ENCODE results near the gene STARD6.
"Not testable (repeated sequence)": the region's sequence is repeated elsewhere in the genome, so short reads cannot be mapped to it uniquely, and the experiment has no call there.

Gene STARD6

DNA sequence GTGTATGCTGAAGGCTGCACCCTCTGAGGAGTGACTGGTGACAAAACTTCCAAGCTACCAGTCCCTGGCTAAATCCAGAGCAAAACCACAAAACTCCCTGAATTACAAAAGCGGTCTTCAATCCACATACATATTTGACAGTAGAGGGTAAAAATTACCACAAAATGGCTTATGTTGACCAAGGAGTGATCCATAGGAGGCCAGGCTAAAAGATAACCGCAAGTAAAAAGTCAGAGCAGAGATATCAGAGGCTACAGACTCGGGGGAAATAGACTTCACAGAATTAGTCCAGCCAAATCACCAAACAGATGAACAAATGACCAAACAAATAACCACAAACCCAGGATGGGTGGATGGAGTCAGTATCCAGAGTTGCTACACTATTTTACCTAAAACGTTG is 19.4 kb downstream of the STARD6 start:
- DNase-seq (ENCODE audit: low read depth), result no peak

DNA sequence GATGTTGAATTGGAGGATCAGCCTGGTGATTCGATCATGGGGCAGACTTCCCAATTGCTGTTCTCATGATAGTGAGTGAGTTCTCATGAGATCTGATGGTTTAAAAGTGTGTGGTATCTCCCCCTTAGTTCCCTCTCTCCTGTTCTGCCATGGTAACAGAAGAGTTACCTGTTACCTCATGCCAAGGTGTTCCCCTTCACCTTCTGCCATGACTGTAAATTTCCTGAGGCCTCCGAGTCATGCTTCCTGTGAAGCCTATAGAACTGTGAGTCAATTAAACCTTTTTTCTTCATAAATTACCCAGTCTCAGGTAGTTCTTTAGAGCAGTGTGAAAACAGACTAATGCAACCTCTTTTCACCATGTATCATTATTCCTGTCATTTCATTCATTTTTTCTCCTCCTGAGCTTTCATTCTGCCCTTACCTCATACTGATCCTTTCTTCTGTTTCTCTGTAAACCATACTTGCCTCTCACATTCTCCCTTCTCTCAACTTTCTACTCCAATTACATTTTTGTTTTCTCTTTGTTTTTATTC is 22.0 kb downstream of the STARD6 start:
- no peak for DNase-seq (ENCODE audit: low read depth)

DNA sequence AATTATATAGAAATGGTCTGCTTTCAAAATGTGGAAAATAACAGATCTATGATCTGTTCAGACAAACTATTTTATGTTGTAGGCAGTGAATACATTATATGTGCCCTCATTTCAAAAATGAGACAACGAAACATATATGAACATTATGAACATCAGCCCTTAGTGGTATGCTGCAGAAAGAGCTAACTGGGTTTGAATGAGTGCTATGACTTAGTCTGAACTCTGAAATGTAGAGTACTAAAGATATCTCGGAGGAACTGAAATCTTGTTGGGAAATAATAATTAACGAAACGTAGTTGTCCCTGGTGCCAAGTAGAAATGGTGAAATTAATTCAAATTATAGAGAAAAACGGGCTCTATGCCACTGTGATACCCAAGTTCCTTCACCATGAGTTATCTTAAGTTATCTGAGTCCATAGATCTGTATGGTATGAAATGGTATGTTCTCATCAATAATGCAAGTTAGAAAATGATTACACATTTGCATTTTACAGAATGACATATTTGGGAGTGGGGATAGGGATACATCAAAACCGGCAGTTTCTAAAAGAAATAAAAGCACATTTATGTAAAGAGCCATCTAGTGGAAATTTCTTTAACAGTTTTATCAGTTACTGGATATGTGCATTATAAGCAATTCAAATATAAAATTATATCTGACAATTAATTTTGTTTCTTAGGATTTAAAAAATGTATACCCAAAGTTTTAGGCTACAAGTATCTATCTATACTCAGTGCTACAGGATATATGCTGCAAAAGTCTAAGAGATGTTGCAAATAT is 26.7 kb downstream of the STARD6 start:
- no peak for DNase-seq (ENCODE audit: low read depth)

DNA sequence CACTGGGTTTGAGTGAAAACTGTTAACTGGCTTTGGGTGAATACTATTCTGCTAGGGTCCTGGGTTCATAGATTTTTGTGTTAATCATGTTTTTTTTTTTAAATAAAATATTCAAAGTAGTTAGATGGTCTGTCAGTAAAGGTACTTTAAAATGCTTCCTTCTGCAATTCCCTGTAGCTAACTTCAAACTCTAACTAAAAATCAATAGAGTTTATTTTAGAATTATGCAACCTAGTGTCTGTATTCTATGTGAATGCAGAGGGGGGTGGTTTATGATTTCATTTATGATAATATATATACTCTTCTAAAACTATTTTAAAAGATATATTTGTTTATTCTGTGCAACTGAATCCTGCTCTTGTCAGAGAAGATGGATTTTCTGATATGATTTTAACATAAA is 27.9 kb downstream of the STARD6 start:
- DNase-seq (ENCODE audit: low read depth), result no peak

DNA sequence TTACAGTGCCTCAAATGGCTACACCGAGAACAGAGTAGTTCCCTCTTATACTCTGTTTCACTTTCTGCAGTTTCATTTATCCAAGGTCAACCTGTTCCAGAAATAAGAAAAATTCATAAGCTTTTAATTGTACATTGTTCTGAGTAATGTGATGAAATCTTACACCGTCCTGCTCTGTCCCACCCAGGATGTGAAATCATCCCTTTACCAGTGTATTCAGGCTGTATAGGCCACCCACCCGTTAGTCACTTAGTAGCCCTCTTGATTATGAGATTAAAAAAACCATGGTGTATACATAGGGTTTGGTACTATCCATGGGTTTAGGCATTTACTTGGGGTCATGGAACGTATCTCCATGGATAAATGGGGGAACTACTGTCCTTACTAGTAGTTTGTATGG is 29.8 kb downstream of the STARD6 start:
- no peak for DNase-seq (ENCODE audit: low read depth)

DNA sequence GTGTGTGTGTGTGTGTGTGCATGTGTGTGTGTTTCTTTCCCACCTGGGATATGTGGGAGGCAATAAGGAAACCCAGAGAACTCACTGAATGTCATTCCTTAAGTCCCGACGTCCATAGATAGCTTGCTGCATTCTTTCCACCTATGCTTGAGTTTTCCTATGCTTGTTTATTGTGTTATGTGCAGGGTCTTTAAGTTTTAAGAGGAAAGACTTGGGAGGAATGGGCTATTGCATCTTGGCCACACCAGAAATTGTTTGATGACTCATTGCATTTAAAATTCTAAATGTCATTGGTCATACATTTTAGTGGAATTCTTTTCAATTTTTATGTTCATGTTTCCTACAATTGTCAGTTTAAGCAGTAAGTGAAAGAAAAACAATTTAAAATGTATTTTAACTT is 33.7 kb downstream of the STARD6 start:
- DNase-seq (ENCODE audit: low read depth), result no peak

DNA sequence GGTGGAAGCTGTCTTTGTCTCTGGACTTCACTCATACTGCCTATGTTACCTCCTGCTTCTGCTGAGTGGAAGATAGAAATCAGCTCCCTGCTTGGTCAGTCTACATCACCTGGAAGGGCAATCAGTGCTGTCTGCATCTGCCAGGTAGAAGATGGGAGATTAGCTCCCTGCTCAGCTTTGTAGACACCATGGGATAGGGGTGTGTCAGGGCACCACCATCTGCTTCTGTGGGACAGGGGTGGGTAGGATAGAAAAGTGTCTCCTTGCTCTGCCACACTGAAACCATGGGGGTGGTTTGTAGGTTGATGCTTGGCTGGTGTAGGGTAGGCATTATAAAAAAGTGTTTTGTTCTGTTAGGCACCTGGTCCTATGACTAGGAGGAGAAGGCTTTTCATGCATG is 34.1 kb downstream of the STARD6 start:
- DNase-seq (ENCODE audit: low read depth), result no peak

DNA sequence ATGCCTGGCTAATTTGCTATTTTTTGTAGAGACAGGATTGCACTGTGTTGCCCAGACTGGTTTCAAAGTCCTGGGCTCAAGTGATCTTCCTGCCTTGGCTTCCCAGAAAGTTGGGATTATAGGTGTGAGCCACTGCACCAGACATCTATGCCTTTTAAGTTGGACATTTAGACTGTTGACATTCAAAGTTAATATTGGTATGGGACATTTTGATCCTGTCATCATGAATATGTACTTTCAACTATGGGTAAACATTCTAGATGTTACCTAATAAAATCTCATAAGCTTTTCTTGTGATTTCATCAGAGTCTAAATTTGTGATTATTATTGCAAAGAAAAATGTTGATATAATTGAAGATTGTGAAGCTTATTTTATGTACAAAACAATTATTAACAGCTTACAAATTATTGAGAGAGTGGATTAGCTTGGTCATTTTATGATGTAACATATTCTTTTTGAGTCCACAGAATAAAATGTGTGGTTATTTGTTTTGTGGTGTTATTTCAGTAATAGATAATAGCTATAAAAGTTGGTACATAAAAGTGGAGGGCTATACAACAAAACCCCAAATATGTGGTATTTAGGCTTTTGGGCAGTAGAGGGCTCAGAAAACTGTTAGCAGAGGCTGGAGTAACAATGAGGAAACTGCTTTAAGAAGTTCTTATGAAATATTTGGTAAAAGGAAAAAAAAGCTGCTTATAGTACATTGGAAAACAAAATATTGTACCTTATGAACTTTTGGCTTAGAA is 41.4 kb downstream of the STARD6 start:
- no peak for DNase-seq (ENCODE audit: low read depth)

DNA sequence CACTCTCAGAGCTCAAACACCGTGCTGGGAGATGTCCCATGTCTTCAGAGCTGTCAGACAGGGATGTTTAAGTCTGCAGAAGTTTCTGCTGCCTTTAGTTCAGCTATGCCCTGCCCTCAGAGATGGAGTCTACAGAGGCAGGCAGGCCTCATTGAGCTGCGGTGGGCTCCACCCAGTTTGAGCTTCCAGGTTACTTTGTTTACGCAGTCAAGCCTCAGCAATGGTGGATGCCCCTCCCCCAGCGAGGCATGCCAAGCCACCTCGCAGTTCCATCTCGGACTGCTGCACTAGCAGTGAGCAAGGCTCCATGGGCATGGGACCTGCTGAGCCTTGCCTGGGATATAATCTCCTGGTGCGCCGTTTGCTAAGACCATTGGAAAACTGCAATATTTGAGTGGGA is 48.1 kb downstream of the STARD6 start:
- DNase-seq (ENCODE audit: low read depth), result not testable (repeated sequence)

DNA sequence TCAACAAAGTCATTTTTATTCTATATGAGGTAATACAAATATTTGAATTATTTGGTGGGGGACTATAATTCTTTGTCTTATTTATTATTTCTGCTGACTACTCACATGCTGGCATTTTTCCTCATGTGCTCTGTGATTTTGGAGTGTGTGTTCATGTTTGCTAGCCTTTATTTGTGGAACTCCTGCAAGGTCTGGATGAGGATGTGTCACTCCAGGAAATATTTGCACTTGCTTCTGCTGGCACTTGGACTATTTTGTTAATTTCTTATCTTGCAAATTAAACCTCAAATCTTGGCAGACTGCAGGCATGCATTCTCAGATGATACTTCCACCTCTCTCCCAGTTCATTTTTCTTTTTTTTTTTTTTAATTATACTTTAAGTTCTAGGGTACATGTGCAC is 54.2 kb downstream of the STARD6 start:
- no peak for DNase-seq (ENCODE audit: low read depth)

DNA sequence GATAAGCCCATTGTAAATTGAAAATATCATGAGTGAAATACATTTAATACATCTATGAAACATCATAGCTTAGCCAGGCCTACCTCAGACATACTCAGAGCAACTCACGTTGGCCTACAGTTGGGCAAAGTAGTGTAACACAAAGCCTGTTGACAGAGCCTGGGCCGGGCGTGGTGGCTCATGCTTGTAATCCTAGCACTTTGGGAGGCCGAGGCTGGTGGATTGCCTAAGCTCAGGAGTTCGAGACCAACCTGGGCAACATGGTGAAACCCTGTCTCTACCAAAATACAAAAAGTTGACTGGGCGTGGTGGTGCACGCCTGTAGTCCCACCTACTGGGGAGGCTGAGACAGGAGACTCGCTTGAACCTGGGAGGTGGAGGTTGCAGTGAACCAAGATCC is 58.7 kb downstream of the STARD6 start:
- DNase-seq (ENCODE audit: low read depth), result not testable (repeated sequence)

DNA sequence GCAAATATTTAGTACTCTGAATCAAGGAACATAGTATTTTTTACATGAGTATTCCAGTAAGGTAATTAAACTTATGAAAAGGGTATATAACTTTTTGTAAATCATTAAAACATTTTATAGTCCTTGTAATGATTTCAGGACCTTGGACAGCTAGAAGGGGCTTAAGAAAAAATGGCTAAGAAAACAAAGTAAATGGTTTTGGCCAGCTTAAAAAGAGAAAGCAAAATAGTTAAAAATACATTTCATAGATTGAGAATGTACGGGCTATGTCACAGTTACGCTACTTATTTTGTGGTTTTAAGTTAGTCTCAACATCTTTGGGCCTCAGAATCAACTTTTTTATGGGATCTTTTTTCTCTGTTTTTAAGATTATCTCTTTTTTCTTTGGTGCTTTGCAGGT is 61.6 kb downstream of the STARD6 start:
- no peak for DNase-seq (ENCODE audit: low read depth)

DNA sequence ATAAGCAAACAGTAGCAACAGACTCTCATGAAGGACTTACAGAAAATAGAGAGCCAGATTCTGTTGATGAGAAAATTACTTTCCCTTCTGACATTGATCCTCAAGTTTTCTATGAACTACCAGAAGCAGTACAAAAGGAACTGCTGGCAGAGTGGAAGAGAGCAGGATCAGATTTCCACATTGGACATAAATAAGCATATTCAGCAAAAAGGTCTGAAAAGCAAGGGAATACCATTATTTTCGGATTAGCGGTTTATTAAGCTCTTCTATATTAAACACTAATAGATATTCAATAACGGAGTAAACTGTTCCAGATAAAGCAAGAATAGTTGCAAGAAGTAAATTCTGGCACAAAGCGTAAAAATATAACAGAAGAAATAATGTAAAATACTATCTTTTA is 63.4 kb downstream of the STARD6 start:
- no peak for DNase-seq (ENCODE audit: low read depth)

DNA sequence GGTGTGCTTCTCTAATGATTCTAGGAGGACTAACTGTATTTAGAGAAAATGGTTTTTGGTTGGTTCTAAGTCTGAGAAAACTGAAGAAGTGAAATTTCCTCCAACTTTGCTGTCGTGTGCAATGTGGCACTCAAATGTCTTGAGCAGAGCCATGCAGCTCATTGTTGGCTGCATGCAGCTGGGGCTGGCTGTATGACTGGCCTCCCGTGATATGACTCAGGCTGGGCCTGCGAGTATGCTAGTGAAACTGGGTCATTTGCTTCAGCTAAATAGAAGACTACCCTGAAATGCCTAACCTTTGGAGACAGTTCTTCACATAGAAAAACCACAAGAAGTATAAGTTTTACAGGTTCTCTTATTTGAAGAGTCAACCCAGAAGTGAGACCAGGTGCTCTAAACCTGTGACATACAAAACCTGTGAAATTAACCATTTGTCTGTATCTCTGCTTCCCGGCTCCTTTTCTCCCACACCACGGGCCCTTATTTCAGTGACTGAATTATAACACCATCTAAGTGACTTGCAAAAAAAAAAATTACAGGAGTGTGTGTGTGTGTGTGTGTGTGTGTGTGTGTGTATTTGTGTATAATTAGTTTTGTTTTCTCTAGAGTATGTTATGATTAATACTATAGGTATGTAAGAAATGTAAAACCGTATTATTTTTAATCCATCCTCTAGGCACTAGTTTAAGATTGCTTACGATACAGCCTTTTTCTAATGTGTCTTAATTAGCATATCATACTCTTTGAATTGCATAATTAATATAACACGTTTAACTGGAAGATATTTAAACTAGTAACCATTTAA is 72.5 kb downstream of the STARD6 start:
- DNase-seq (ENCODE audit: low read depth), result no peak

DNA sequence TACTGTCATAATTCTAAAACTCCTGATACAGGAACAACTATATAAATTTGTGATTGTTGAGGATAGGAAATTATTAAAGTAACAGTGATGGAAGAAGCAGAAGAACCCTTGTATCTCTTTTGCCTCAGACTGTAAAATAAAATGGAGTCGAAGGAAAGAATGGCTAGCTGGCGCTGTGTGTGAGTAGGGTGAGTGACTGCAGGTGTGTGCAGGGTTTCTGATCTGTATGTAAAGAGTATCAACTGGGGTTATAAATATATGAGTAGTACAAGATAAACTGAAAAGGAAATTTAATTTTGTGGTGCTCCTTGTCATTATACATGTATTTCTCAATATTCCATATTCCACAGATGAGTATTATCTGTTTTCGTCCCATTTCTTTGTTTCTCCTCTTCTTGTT is 73.1 kb downstream of the STARD6 start:
- no peak for DNase-seq (ENCODE audit: low read depth)

DNA sequence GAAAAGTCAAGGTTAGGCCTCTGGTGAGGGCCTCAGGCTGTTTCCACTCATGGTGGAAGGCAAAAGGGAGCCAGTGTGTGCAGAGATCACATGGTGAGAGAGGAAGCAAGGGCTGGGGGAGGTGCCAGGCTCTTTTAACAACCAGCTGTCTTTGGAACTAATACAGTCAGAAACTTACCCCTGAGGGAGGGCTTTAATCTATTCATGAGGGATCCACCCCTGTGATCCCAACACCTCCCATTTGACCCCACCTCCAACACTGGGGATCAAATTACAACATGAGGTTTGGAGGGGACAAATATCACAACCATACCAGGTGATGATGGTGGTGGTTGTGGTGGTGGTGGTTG is 77.5 kb downstream of the STARD6 start:
- DNase-seq (ENCODE audit: low read depth), result no peak

DNA sequence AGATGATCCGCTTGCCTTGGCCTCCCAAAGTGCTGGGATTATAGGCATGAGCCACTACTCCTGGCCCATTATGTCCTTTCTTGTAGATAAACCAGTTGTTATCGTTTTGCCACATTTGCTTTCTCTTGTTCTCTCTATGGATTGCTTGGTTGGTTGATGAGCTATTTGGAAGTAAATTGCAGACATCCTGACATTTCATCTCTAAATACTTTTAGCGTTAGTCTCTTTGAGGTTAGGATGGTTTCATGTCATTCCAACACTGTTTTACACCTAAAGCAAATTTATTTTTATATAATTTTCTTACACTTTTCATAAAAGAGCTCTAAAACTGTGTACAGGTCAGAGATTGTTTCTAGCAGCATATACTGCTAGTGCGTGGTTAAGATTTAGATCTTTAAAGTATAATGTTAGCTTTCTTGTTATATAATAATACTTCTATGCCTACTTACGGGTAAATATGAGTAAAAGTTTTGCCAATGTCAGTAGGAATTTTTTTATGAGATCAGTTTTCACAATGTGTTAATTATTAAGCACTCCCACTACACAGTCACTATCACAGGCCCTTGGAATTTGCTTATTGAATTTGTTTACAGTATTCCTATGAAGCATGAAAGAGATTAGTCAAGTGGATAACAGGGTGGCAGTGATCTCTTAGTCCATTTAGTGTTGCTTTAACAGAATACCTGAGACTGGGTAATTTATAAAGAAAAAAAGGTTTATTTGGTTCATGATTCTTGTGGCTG is 78.0 kb downstream of the STARD6 start:
- no peak for DNase-seq (ENCODE audit: low read depth)

DNA sequence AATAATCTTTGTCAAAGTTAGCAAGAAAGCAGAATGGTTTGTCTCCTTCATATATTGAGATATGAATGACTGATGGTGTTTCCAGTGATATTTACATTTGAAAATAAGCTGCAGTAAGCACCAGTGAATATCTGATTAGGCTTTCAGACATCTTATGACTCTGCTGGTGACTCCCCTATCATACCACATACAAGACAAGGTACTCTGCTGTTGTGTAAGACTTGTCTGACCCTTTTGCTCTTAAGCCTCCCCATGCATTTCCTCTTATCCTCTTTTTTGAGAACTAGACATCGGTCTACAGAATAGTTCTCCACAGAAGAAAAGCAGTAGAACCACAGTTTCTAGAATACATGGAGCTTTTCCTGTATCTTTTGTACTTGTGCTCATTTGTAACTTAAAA is 79.0 kb downstream of the STARD6 start:
- no peak for DNase-seq (ENCODE audit: low read depth)

DNA sequence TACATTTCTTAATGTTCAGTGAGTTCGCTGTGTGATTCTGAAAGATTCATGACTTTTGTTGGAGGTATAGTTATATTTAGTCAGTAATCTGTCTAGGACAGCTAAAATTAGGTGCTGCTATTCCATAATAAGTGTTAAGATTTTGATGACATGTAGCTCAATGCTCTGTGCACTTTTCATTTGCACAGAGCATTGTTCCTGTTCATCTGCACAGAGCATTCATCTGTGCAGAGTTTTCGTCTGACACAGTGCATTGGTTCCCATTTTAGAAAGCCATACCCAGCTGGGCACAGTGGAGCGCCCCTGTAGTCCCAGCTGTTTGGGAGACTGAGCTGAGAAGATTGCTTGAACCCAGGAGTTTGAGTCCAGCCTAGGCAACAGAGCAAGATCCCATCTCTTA is 79.8 kb downstream of the STARD6 start:
- no peak for DNase-seq (ENCODE audit: low read depth)

Measured in stimulated activated CD8-positive, alpha-beta memory T cell treated with anti-CD3 and anti-CD28 coated beads, Interleukin-12 subunit alpha, Interleukin-12 subunit beta, amount 100 ng/mL, for 1 hour (primary cell).